ENCODE results near the gene TSPAN13. TPM values are rescaled to one million over a fixed set of nuclear protein-coding genes. Genes with fewer than 3 reads are reported as not detected.

Gene TSPAN13
- total RNA-seq, 2 donors from 2014 or later = 1.5 to 6.4 TPM

DNA sequence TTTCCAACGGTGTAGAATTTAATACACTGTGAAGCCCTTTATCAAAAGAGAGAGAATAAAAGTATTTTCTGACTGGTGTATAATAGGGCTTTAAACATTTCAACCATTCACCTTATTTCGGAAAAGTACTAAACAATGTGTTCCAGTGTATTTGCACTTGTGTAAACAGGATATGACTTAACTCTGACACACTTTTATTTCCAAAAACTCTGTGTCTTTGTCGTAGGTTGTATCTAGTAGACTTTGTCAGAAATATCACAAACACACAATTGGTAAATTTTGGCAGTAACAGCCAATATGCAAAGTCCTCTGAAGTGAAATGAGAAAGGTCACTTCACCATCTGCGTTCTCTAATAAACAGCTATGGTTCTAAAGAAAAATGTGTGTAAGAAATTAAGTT, 10.3 kb upstream of the TSPAN13 start:
- DNase-seq (ENCODE audit: low spot score) (no peak), ATAC-seq (ENCODE audit: insufficient number of reproducible peaks, low FRiP score, low read depth) (no peak)
- TF ChIP-seq, protein P1, sequence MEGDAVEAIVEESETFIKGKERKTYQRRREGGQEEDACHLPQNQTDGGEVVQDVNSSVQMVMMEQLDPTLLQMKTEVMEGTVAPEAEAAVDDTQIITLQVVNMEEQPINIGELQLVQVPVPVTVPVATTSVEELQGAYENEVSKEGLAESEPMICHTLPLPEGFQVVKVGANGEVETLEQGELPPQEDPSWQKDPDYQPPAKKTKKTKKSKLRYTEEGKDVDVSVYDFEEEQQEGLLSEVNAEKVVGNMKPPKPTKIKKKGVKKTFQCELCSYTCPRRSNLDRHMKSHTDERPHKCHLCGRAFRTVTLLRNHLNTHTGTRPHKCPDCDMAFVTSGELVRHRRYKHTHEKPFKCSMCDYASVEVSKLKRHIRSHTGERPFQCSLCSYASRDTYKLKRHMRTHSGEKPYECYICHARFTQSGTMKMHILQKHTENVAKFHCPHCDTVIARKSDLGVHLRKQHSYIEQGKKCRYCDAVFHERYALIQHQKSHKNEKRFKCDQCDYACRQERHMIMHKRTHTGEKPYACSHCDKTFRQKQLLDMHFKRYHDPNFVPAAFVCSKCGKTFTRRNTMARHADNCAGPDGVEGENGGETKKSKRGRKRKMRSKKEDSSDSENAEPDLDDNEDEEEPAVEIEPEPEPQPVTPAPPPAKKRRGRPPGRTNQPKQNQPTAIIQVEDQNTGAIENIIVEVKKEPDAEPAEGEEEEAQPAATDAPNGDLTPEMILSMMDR (IDR thresholded peaks at IDR 0.05) = no peak
- Histone ChIP-seq H3K27me3 (replicated peaks; ENCODE audit: insufficient read depth) (no peaks in the 10 kb centered on the region), H3K4me3 (no peak overlapping the region), H3K4me1 (ENCODE audit: control insufficient read depth in 1 of 2, low read depth in 2 of 2) (no peaks in the 10 kb centered on the region), H3K9me3 (no peaks in the 10 kb centered on the region), H3K27ac (no peak overlapping the region), H3K36me3 (no peaks in the 10 kb centered on the region)

DNA sequence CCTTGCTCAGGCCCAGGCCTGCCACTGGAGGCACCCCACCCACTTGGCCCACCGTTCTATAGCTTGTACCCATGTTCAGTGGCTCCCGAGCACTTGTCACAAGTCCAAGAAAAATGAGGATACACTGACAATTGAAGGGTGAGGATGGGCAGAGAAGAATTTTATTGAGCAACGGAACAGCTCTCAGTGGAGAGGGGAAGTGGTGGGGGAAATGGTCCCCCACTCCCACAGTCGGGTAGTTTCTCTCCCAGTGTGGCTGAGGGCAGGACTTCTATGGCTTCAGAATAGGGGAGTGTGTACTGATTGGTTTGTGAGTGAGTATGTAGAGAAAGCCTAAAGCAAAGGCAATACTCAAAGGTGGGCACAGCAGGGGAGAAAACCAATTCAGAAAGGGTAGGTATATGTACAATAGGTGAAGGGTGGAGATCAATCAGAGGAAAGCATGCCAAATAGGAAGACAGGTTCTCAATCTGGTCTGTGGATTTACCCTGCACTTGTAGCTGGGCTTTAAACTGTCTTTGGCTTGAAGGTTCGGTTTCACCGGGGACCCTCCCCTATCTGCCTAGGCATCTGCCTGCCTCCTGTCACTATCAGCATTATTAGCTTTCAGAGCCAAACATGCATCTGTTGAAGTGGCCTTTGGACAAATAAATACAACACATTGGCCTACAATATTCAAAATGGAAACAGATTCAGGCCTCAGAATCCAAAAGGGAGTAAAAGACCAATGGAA, 8.9 kb upstream of the TSPAN13 start:
- no peaks in the 10 kb centered on the region for H3K36me3 ChIP-seq

DNA sequence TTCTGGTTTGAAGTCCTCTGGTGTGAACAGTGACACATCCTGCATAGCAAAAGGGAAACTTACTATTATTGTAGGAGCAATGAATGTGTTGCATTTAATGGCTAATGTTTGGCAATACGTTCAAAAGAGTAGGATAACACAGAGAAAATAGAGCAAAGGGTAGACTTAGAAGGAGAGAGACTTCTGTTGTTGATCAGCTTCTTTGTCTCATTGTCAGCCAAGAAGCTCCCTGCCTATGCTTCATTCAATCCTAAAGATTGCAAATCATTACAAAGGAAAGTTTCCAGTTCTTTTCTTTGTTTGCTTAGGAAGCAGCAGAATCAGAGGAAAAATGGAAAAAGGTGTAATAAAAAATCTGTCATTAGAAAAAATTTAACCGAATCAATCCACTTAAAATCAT, 7.9 kb upstream of the TSPAN13 start:
- Histone ChIP-seq H3K4me3 (no peak overlapping the region), H3K27me3 (replicated peaks; ENCODE audit: insufficient read depth) (no peaks in the 10 kb centered on the region), H3K9me3 (no peaks in the 10 kb centered on the region), H3K36me3 (no peaks in the 10 kb centered on the region), H3K4me1 (ENCODE audit: control insufficient read depth in 1 of 2, low read depth in 2 of 2) (no peaks in the 10 kb centered on the region), H3K27ac (no peak overlapping the region)
- ATAC-seq (ENCODE audit: insufficient number of reproducible peaks, low FRiP score, low read depth) (no peak), DNase-seq (ENCODE audit: low spot score) (no peak)
- TF ChIP-seq, protein P1 (IDR thresholded peaks at IDR 0.05) = no peak

More for the DNA sequence above, 8.9 kb upstream of the TSPAN13 start:
- ATAC-seq (ENCODE audit: insufficient number of reproducible peaks, low FRiP score, low read depth) (no peak), DNase-seq (ENCODE audit: low spot score) (no peak)
- Histone ChIP-seq H3K27me3 (replicated peaks; ENCODE audit: insufficient read depth) (no peaks in the 10 kb centered on the region), H3K9me3 (no peaks in the 10 kb centered on the region), H3K27ac (no peak overlapping the region), H3K4me1 (ENCODE audit: control insufficient read depth in 1 of 2, low read depth in 2 of 2) (no peaks in the 10 kb centered on the region), H3K4me3 (no peak overlapping the region)
- TF ChIP-seq, protein P1 (IDR thresholded peaks at IDR 0.05) = no peak

DNA sequence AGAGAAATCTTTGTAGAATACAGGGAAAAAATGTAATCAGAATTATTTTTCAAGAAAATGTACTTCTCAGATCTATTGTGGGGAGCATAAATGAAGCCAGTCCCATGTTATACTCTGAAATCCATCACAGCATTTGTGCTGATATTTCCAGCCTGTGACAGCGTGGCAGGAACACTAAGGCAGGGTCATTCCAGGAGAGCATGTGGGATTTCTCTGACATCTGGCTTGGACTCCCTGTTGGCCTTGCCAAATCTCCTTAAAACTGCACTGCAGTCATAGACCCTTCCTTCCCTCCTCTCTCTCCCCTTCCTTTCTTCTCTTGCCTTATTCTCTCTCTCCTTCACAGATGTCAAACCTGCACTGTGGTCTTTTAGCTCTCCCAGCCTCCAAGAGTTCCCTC, 6.5 kb upstream of the TSPAN13 start:
- no peak for ATAC-seq (ENCODE audit: insufficient number of reproducible peaks, low FRiP score, low read depth)
- Histone ChIP-seq H3K36me3 (no peaks in the 10 kb centered on the region), H3K27ac (no peak overlapping the region), H3K4me3 (no peak overlapping the region), H3K27me3 (replicated peaks; ENCODE audit: insufficient read depth) (no peaks in the 10 kb centered on the region), H3K9me3 (no peaks in the 10 kb centered on the region), H3K4me1 (ENCODE audit: control insufficient read depth in 1 of 2, low read depth in 2 of 2) (no peaks in the 10 kb centered on the region)
- DNase-seq (ENCODE audit: low spot score) = no peak
- TF ChIP-seq, protein P1 (IDR thresholded peaks at IDR 0.05) = no peak

DNA sequence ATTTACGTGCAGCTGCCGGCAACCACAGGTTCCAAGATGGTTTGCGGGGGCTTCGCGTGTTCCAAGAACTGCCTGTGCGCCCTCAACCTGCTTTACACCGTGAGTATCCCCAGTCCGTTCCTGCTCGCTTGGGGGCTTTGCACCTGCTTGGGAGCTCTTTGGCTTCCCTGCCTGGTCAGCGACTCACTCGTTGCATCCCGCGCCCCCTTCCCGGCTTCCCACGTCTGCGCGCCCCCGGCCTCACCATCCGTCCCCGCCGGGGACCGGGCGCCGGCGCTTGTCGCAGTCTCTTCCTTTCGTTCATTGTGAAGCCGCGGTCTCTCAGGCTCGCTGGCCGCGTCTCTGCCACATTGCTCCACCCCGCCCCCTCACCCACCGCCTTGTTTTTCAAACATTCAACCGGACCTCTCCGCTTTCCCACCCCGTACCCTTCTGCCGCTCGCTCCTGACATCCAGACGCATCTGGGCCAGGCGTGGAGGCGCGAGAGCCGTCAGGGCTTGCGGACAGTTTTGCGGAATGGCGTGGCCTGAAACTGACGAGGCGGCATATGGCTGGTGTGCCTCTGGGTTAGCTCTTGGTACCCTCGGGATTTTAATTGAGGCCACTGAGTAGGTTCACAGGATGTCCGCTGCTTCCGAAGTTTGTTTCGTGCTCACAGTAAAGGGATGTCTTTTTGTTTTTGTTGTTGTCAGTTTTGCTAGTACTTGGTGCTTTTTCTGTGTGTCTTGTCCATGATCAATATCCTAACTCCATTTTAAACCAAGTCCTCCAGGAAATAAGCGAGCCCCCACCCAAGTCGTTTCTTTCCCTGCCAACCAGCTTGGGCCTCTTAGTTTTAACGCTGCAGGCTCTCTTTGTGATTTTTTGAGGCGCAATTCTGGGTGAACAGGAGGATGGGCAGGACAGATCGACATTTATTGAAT, 639 bp downstream of the TSPAN13 start:
- DNase-seq (ENCODE audit: low spot score) (no peak), ATAC-seq (ENCODE audit: insufficient number of reproducible peaks, low FRiP score, low read depth) (no peak)
- peaks cover 0 to 7% of the 10 kb centered on the region in 2 donors for H3K4me1 ChIP-seq (ENCODE audit: control insufficient read depth in 1 of 2, low read depth in 2 of 2)
- no peaks in the 10 kb centered on the region for H3K27me3 ChIP-seq (replicated peaks; ENCODE audit: insufficient read depth)
- peak overlapping the region; percentile 77 for H3K4me3 ChIP-seq
- TF ChIP-seq, protein P1 (IDR thresholded peaks at IDR 0.05) = no peak
- H3K9me3 ChIP-seq = no peaks in the 10 kb centered on the region
- H3K36me3 ChIP-seq = no peaks in the 10 kb centered on the region
- no peak overlapping the region for H3K27ac ChIP-seq
